Left lobe of liver (tissue), 2 donors: ENCODE measurements around the gene IRF4. TPM values are rescaled to one million over a fixed set of nuclear protein-coding genes. Genes with fewer than 3 reads are reported as not detected.

Source experiments
- ATAC-seq: fragments of 200-7000 bp; cut with Tn5 transposase; one replicate; pipeline ENCODE4 v1.9.1; 2020; ENCODE audit warnings: mild to moderate bottlenecking, moderate library complexity
- DNase-seq: peaks from one replicate; pipeline ENCODE4 v3.0.0-alpha.2; 2020; ENCODE audit warnings: low spot score
- total RNA-seq: library from RNA; stranded (reverse); gene quantifications from one replicate; pipeline ENCODE4 v1.2.1, GENCODE V29; 2021
- donor health status: DM: no; HTN: no; CAD: no; lungs with moderate emphysema.
- donor health status: DM: no; HTN: yes; CAD: no.

Gene IRF4
- total RNA-seq, 1 donor from 2014 or later, result 1.7 TPM

GRCh38 chr6:395432-396125 lies 4.0 kb downstream of the IRF4 start:
- ATAC-seq (no peak), DNase-seq (no peak)

- DNase-seq (no peak), ATAC-seq (no peak)
Measured at GRCh38 chr6:396126-396520, 4.6 kb downstream of the IRF4 start.

GRCh38 chr6:397056-397455 lies 5.5 kb downstream of the IRF4 start:
- no peak for ATAC-seq
- no peak for DNase-seq

- ATAC-seq, result no peak
- no peak for DNase-seq
Measured at GRCh38 chr6:397604-398003, 6.1 kb downstream of the IRF4 start.

- ATAC-seq, result no peak
- DNase-seq, result no peak
Measured at GRCh38 chr6:398065-398464, 6.5 kb downstream of the IRF4 start.

GRCh38 chr6:398558-399078 lies 7.1 kb downstream of the IRF4 start:
- ATAC-seq, result no peak
- DNase-seq, result no peak

- DNase-seq (no peak), ATAC-seq (no peak)
Measured at GRCh38 chr6:399785-400534, 8.4 kb downstream of the IRF4 start.

GRCh38 chr6:400815-401214 lies 9.3 kb downstream of the IRF4 start:
- ATAC-seq, result no peak
- no peak for DNase-seq

GRCh38 chr6:401239-401993 lies 9.9 kb downstream of the IRF4 start:
- no peak for DNase-seq
- no peak for ATAC-seq

- ATAC-seq (no peak), DNase-seq (no peak)
Measured at GRCh38 chr6:401994-402640, 10.6 kb downstream of the IRF4 start.

- ATAC-seq, result no peak
- DNase-seq, result no peak
Measured at GRCh38 chr6:402901-403658, 11.5 kb downstream of the IRF4 start.

- ATAC-seq (no peak), DNase-seq (no peak)
Measured at GRCh38 chr6:403659-404655, 12.4 kb downstream of the IRF4 start.

- ATAC-seq, result no peak
- no peak for DNase-seq
Measured at GRCh38 chr6:404685-405423, 13.3 kb downstream of the IRF4 start.

GRCh38 chr6:408148-408547 lies 16.6 kb downstream of the IRF4 start:
- no peak for DNase-seq
- ATAC-seq, result no peak

- peak; percentile 62 for DNase-seq
- peak; percentile 97 for ATAC-seq
Measured at GRCh38 chr6:408599-409102, 17.1 kb downstream of the IRF4 start.

GRCh38 chr6:409370-409972 lies 17.9 kb downstream of the IRF4 start:
- no peak for DNase-seq
- no peak for ATAC-seq

- ATAC-seq (no peak), DNase-seq (no peak)
Measured at GRCh38 chr6:410555-411395, 19.2 kb downstream of the IRF4 start.
